Hepatocyte (in vitro differentiated cells): Measurements from ENCODE around the gene CAAP1. TPM values are rescaled to one million over a fixed set of nuclear protein-coding genes. Genes with fewer than 3 reads are reported as not detected.
A peak's percentile ranks its signal among the peaks of the same experiment; 100 is the strongest.

Experiments used
- DNase-seq: peaks from one replicate; pipeline ENCODE4 v3.0.0-alpha.2; 2016; ENCODE audit warnings: low spot score
- H2AFZ ChIP-seq: fragments of 200-600 bp; sonication (generic); 2 replicates; pipeline ENCODE4 v1.6.0; 2016; ENCODE audit warnings: antibody characterized with exemption, mild to moderate bottlenecking
- H3K27ac ChIP-seq: fragments of 200-600 bp; sonication (generic); 2 replicates; pipeline ENCODE4 v1.5.1; 2016; ENCODE audit warnings: mild to moderate bottlenecking
- H3K27me3 ChIP-seq: fragments of 200-600 bp; sonication (generic); 2 replicates; pipeline ENCODE4 v1.6.1; 2016
- H3K36me3 ChIP-seq: fragments of 200-600 bp; sonication (generic); replicated peaks from 2 replicates; pipeline ENCODE4 v1.5.1; 2016; ENCODE audit warnings: low read depth; ENCODE audit not compliant: insufficient read depth
- H3K4me1 ChIP-seq: fragments of 200-600 bp; sonication (generic); 2 replicates; pipeline ENCODE4 v1.5.1; 2016; ENCODE audit warnings: mild to moderate bottlenecking, moderate library complexity; ENCODE audit not compliant: insufficient read depth
- H3K4me2 ChIP-seq: fragments of 200-600 bp; sonication (generic); 2 replicates; pipeline ENCODE4 v1.6.0; 2016
- H3K4me3 ChIP-seq: fragments of 200-600 bp; sonication (generic); 2 replicates; pipeline ENCODE4 v1.5.1; 2016; ENCODE audit warnings: mild to moderate bottlenecking
- H3K79me2 ChIP-seq: fragments of 200-600 bp; sonication (generic); 2 replicates; pipeline ENCODE4 v1.6.0; 2017; ENCODE audit warnings: mild to moderate bottlenecking
- H3K9me2 ChIP-seq: fragments of 200-600 bp; sonication (generic); replicated peaks from 2 replicates; pipeline ENCODE4 v1.6.0; 2017; ENCODE audit warnings: mild to moderate bottlenecking; ENCODE audit not compliant: insufficient read depth
- H3K9me3 ChIP-seq: fragments of 200-600 bp; sonication (generic); 2 replicates; pipeline ENCODE4 v1.5.1; 2016; ENCODE audit warnings: low read depth, mild to moderate bottlenecking
- H4K20me1 ChIP-seq: fragments of 200-600 bp; sonication (generic); 2 replicates; pipeline ENCODE4 v1.6.0; 2016; ENCODE audit warnings: mild to moderate bottlenecking; ENCODE audit not compliant: insufficient read depth, poor library complexity, severe bottlenecking
- CTCF ChIP-seq: fragments of 200-600 bp; sonication (generic); IDR thresholded peaks from 2 replicates; pipeline ENCODE4 v1.5.1; 2016; ENCODE audit warnings: antibody characterized with exemption, mild to moderate bottlenecking; ENCODE audit not compliant: poor library complexity
- EZH2 ChIP-seq: fragments of 200-600 bp; sonication (generic); IDR thresholded peaks from 2 replicates; pipeline ENCODE4 v1.6.1; 2016; ENCODE audit warnings: antibody characterized with exemption, mild to moderate bottlenecking, borderline replicate concordance
- EZH2phosphoT487 ChIP-seq: fragments of 200-600 bp; sonication (generic); IDR thresholded peaks from one replicate; pipeline ENCODE4 v1.6.1; 2018; ENCODE audit warnings: antibody characterized with exemption, mild to moderate bottlenecking, low read depth, moderate library complexity; ENCODE audit not compliant: unreplicated experiment, severe bottlenecking
- WGBS: methylation state at CpG from one replicate; pipeline ENCODE4 v1.1.6; 2016; ENCODE audit warnings: low lambda C conversion rate; ENCODE audit errors: missing lambda C conversion rate; 5-methylcytosine and 5-hydroxymethylcytosine counted together
- polyA plus RNA-seq: library from polyadenylated mRNA; unstranded; fragments of >200 nt; fragmentation: Nextera tagmentation; extraction: Ambion mirVana; gene quantifications from 2 replicates; pipeline ENCODE4 v1.2.1, GENCODE V29; 2016
- total RNA-seq: library from RNA; depleted of rRNA; stranded (reverse); fragments of >200 nt; gene quantifications from 2 replicates; pipeline ENCODE4 v1.2.3, GENCODE V29; 2014

CAAP1 gene
- total and polyA plus RNA-seq, 2 experiments from 2014 or later = 21.2 to 39.8 TPM

GRCh38 chr9:26904070-26904469, 11.5 kb upstream of the CAAP1 start:
- no peak overlapping the region for H3K27ac ChIP-seq
- DNase-seq = no peak
- H3K9me2 ChIP-seq = no peaks in the 10 kb centered on the region
- H3K4me1 ChIP-seq = no peaks in the 10 kb centered on the region
- H3K79me2 ChIP-seq = no peaks in the 10 kb centered on the region
- no peaks in the 10 kb centered on the region for H3K9me3 ChIP-seq
- TF ChIP-seq EZH2phosphoT487 = no peak
- WGBS = 94% methylated on average over 3 of the region's 3 CpGs
- no peak overlapping the region for H2AFZ ChIP-seq
- H3K27me3 ChIP-seq = no peaks in the 10 kb centered on the region
- no peaks in the 10 kb centered on the region for H4K20me1 ChIP-seq
- no peak overlapping the region for H3K4me2 ChIP-seq
- no peaks in the 10 kb centered on the region for H3K36me3 ChIP-seq
- no peak overlapping the region for H3K4me3 ChIP-seq

GRCh38 chr9:26893030-26893676, 551 bp upstream of the CAAP1 start:
- Histone ChIP-seq H3K36me3 (no peaks in the 10 kb centered on the region), H3K27ac (peak overlapping the region; percentile 97), H3K4me2 (peak overlapping the region; percentile 75), H3K9me2 (no peaks in the 10 kb centered on the region), H3K27me3 (no peaks in the 10 kb centered on the region), H3K9me3 (no peaks in the 10 kb centered on the region), H3K79me2 (peaks cover 34% of the 10 kb centered on the region), H3K4me1 (no peaks in the 10 kb centered on the region), H4K20me1 (no peaks in the 10 kb centered on the region), H2AFZ (peak overlapping the region; percentile 76), H3K4me3 (peak overlapping the region; percentile 10)
- DNase-seq = no peak
- WGBS = 13% methylated on average over 7 of the region's 7 CpGs
- no peak for TF ChIP-seq EZH2phosphoT487
- no peak for TF ChIP-seq EZH2

GRCh38 chr9:26891726-26892125, 876 bp downstream of the CAAP1 start:
- Histone ChIP-seq H3K4me2 (peak overlapping the region; percentile 77), H3K27me3 (no peaks in the 10 kb centered on the region), H3K4me1 (no peaks in the 10 kb centered on the region), H3K27ac (peak overlapping the region; percentile 97), H3K9me3 (no peaks in the 10 kb centered on the region), H2AFZ (peak overlapping the region; percentile 89), H4K20me1 (no peaks in the 10 kb centered on the region), H3K79me2 (peaks cover 48% of the 10 kb centered on the region), H3K36me3 (no peaks in the 10 kb centered on the region), H3K4me3 (peak overlapping the region; percentile 78), H3K9me2 (no peaks in the 10 kb centered on the region)
- under 1% methylated on average over 14 of the region's 14 CpGs for WGBS
- no peak for DNase-seq
- TF ChIP-seq CTCF (no peak), EZH2 (no peak), EZH2phosphoT487 (no peak)

GRCh38 chr9:26888271-26888670, 4.3 kb downstream of the CAAP1 start:
- H2AFZ ChIP-seq = no peak overlapping the region
- no peaks in the 10 kb centered on the region for H3K36me3 ChIP-seq
- no peak overlapping the region for H3K4me3 ChIP-seq
- peaks cover 72% of the 10 kb centered on the region for H3K79me2 ChIP-seq
- no peaks in the 10 kb centered on the region for H4K20me1 ChIP-seq
- no peaks in the 10 kb centered on the region for H3K4me1 ChIP-seq
- TF ChIP-seq CTCF = no peak
- TF ChIP-seq EZH2phosphoT487 = no peak
- TF ChIP-seq EZH2 = no peak
- no peaks in the 10 kb centered on the region for H3K27me3 ChIP-seq
- no peaks in the 10 kb centered on the region for H3K9me3 ChIP-seq
- H3K4me2 ChIP-seq = no peak overlapping the region
- WGBS = 100% methylated on average over 1 of the region's 1 CpG
- no peak for DNase-seq
- no peak overlapping the region for H3K27ac ChIP-seq
- H3K9me2 ChIP-seq = no peaks in the 10 kb centered on the region
